Fibroblast of villous mesenchyme (primary cell): ENCODE results near the gene EDIL3. TPM values are rescaled to one million over a fixed set of nuclear protein-coding genes. Genes with fewer than 3 reads are reported as not detected.

Experiments used
- DNase-seq: peaks from one replicate; pipeline ENCODE4 v3.0.0-alpha.2; 2010; ENCODE audit warnings: low read depth
- H3K4me3 ChIP-seq: 2 replicates; pipeline ENCODE4 v1.5.1; 2011; ENCODE audit warnings: low read depth, mild to moderate bottlenecking, low read length
- CTCF ChIP-seq: IDR thresholded peaks from 2 replicates; pipeline ENCODE4 v1.5.1; 2012; ENCODE audit warnings: low read depth, mild to moderate bottlenecking, low read length; ENCODE audit not compliant: insufficient read depth
- total RNA-seq: library from RNA; depleted of rRNA; stranded (reverse); fragments of >200 nt; gene quantifications from 2 replicates; pipeline ENCODE4 v1.2.3, GENCODE V29; 2012

The EDIL3 gene
- total RNA-seq, 1 donor, result 57.0 TPM

GRCh38 chr5:83937837-83938236 is 446.8 kb downstream of the EDIL3 start:
- no peak for DNase-seq
- H3K4me3 ChIP-seq, result no peak overlapping the region
- no peak for TF ChIP-seq CTCF

GRCh38 chr5:83931969-83932368 is 452.7 kb downstream of the EDIL3 start:
- TF ChIP-seq CTCF, result no peak
- no peak overlapping the region for H3K4me3 ChIP-seq
- no peak for DNase-seq

- DNase-seq, result peak; percentile 64
- TF ChIP-seq CTCF, result peak; percentile 90
- H3K4me3 ChIP-seq, result no peak overlapping the region
These were observed 457.4 kb downstream of the EDIL3 start for GRCh38 chr5:83927140-83927733.

- DNase-seq, result peak; percentile 7
- no peak for TF ChIP-seq CTCF
- no peak overlapping the region for H3K4me3 ChIP-seq
These were observed 458.7 kb downstream of the EDIL3 start for GRCh38 chr5:83925955-83926337.

GRCh38 chr5:83925321-83925954 is 459.2 kb downstream of the EDIL3 start:
- H3K4me3 ChIP-seq, result no peak overlapping the region
- peak; percentile 39 for DNase-seq
- no peak for TF ChIP-seq CTCF

GRCh38 chr5:83924891-83925290 is 459.8 kb downstream of the EDIL3 start:
- DNase-seq, result no peak

More at GRCh38 chr5:83924891-83925290, 459.8 kb downstream of the EDIL3 start:
- TF ChIP-seq CTCF, result no peak
- H3K4me3 ChIP-seq, result no peak overlapping the region
